HEK293 (cell line): ENCODE results near the gene IL36B.

Experiments used
- KLF1 ChIP-seq: fragments of 450-650 bp; formaldehyde crosslinking; IDR thresholded peaks from 2 replicates; pipeline ENCODE4 v1.5.1; 2016; ENCODE audit warnings: missing biosample characterization, missing genetic modification characterization
- ZNF274 ChIP-seq, 2 experiments: fragments of 200-500 bp in 1 of 2; fragments of 450-650 bp in 1 of 2; sonication (Bioruptor generic) in 1 of 2; formaldehyde crosslinking in 1 of 2; IDR thresholded peaks; 2 replicates each; pipeline versions ENCODE4 v1.5.1 to v1.6.1; 2014 to 2016; ENCODE audit warnings: borderline replicate concordance in 1 of 2, inconsistent platforms in 1 of 2, low read length in 1 of 2, missing biosample characterization in 1 of 2, missing genetic modification characterization in 1 of 2
- ZNF792 ChIP-seq: fragments of 450-650 bp; formaldehyde crosslinking; IDR thresholded peaks from 2 replicates; pipeline ENCODE4 v1.5.1; 2016; ENCODE audit warnings: missing biosample characterization, missing genetic modification characterization
- TF ChIP-seq, protein P1 (sequence below): fragments of 450-650 bp; formaldehyde crosslinking; IDR thresholded peaks from 2 replicates; pipeline ENCODE4 v1.5.1; 2016; ENCODE audit warnings: missing biosample characterization, missing genetic modification characterization
- TF ChIP-seq, protein P2 (sequence below): fragments of 450-650 bp; formaldehyde crosslinking; optimal IDR thresholded peaks from 2 replicates; pipeline ENCODE3; 2016; ENCODE audit warnings: missing biosample characterization, mild to moderate bottlenecking, missing genetic modification characterization
- TF ChIP-seq, protein P3 (sequence below): fragments of 450-650 bp; formaldehyde crosslinking; IDR thresholded peaks from 2 replicates; pipeline ENCODE4 v1.5.1; 2016; ENCODE audit warnings: missing biosample characterization, missing genetic modification characterization

DNA sequence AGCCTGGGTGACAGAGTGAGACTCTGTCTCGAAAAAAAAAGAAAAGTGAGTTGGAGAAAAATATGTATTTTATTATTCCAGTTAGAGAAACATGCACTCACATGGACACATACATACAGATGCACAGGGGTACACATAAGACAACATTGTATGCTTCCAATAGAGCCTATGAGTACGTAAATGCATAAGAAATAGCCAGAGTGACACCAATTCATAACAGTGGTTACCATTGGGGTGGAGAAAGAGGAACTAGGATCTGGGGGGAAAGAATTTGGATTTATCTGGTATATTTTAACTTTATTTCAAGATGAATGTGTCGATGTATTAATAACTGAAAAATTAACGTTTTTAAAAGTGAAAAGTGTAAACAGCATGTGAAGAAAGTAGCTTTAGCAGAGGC is 31.4 kb downstream of the IL36B start:
- TF ChIP-seq, protein P1, sequence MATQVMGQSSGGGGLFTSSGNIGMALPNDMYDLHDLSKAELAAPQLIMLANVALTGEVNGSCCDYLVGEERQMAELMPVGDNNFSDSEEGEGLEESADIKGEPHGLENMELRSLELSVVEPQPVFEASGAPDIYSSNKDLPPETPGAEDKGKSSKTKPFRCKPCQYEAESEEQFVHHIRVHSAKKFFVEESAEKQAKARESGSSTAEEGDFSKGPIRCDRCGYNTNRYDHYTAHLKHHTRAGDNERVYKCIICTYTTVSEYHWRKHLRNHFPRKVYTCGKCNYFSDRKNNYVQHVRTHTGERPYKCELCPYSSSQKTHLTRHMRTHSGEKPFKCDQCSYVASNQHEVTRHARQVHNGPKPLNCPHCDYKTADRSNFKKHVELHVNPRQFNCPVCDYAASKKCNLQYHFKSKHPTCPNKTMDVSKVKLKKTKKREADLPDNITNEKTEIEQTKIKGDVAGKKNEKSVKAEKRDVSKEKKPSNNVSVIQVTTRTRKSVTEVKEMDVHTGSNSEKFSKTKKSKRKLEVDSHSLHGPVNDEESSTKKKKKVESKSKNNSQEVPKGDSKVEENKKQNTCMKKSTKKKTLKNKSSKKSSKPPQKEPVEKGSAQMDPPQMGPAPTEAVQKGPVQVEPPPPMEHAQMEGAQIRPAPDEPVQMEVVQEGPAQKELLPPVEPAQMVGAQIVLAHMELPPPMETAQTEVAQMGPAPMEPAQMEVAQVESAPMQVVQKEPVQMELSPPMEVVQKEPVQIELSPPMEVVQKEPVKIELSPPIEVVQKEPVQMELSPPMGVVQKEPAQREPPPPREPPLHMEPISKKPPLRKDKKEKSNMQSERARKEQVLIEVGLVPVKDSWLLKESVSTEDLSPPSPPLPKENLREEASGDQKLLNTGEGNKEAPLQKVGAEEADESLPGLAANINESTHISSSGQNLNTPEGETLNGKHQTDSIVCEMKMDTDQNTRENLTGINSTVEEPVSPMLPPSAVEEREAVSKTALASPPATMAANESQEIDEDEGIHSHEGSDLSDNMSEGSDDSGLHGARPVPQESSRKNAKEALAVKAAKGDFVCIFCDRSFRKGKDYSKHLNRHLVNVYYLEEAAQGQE (tag by site-specific recombination) = no peak
- TF ChIP-seq, protein P2, sequence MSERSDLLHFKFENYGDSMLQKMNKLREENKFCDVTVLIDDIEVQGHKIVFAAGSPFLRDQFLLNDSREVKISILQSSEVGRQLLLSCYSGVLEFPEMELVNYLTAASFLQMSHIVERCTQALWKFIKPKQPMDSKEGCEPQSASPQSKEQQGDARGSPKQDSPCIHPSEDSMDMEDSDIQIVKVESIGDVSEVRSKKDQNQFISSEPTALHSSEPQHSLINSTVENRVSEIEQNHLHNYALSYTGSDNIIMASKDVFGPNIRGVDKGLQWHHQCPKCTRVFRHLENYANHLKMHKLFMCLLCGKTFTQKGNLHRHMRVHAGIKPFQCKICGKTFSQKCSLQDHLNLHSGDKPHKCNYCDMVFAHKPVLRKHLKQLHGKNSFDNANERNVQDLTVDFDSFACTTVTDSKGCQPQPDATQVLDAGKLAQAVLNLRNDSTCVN (tag by site-specific recombination) = no peak
- TF ChIP-seq, protein P3, sequence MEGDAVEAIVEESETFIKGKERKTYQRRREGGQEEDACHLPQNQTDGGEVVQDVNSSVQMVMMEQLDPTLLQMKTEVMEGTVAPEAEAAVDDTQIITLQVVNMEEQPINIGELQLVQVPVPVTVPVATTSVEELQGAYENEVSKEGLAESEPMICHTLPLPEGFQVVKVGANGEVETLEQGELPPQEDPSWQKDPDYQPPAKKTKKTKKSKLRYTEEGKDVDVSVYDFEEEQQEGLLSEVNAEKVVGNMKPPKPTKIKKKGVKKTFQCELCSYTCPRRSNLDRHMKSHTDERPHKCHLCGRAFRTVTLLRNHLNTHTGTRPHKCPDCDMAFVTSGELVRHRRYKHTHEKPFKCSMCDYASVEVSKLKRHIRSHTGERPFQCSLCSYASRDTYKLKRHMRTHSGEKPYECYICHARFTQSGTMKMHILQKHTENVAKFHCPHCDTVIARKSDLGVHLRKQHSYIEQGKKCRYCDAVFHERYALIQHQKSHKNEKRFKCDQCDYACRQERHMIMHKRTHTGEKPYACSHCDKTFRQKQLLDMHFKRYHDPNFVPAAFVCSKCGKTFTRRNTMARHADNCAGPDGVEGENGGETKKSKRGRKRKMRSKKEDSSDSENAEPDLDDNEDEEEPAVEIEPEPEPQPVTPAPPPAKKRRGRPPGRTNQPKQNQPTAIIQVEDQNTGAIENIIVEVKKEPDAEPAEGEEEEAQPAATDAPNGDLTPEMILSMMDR = no peak
- no peak for TF ChIP-seq ZNF274 (IDR thresholded peaks at IDR 0.05; ENCODE audit: low read length)
- no peak for TF ChIP-seq ZNF274 (tag by site-specific recombination; IDR thresholded peaks at IDR 0.05; ENCODE audit: borderline replicate concordance)
- TF ChIP-seq KLF1 (tag by site-specific recombination) = no peak
- no peak for TF ChIP-seq ZNF792 (tag by site-specific recombination)
